KMS-11 (cell line): ENCODE data around the gene SLC1A4.

Experiments used
- H2AFZ ChIP-seq: fragments of 200-600 bp; sonication (generic); 2 replicates; pipeline ENCODE4 v1.6.1; 2016; ENCODE audit warnings: antibody characterized with exemption, mixed run types, low read depth
- H3K27ac ChIP-seq: fragments of 200-600 bp; sonication (generic); 2 replicates; pipeline ENCODE4 v1.6.1; 2016; ENCODE audit warnings: mild to moderate bottlenecking, mixed run types
- H3K27me3 ChIP-seq: fragments of 200-600 bp; sonication (generic); 2 replicates; pipeline ENCODE4 v1.6.1; 2017; ENCODE audit warnings: mild to moderate bottlenecking, low read depth, mixed run types, moderate library complexity; ENCODE audit not compliant: insufficient read depth
- H3K36me3 ChIP-seq: fragments of 200-600 bp; sonication (generic); 2 replicates; pipeline ENCODE4 v1.6.1; 2017; ENCODE audit warnings: mild to moderate bottlenecking, mixed run types; ENCODE audit not compliant: insufficient read depth
- H3K4me1 ChIP-seq: fragments of 200-600 bp; sonication (generic); 2 replicates; pipeline ENCODE4 v1.6.1; 2016; ENCODE audit warnings: mild to moderate bottlenecking, low read depth, mixed run types; ENCODE audit not compliant: poor library complexity, severe bottlenecking
- H3K4me2 ChIP-seq: fragments of 200-600 bp; sonication (generic); 2 replicates; pipeline ENCODE4 v1.7.0; 2016; ENCODE audit warnings: mild to moderate bottlenecking, mixed run types
- H3K4me3 ChIP-seq: fragments of 200-600 bp; sonication (generic); IDR thresholded peaks from 2 replicates; pipeline ENCODE4 v1.6.1; 2017; ENCODE audit warnings: low read depth, low read length, mixed read lengths; ENCODE audit not compliant: insufficient read depth
- H3K79me2 ChIP-seq: fragments of 200-600 bp; sonication (generic); 2 replicates; pipeline ENCODE4 v1.6.1; 2016; ENCODE audit warnings: low read depth, mixed run types; ENCODE audit not compliant: insufficient read depth
- H3K9ac ChIP-seq: fragments of 200-600 bp; sonication (generic); 2 replicates; pipeline ENCODE4 v1.6.1; 2016; ENCODE audit warnings: mild to moderate bottlenecking, mixed run types
- H4K20me1 ChIP-seq: fragments of 200-600 bp; sonication (generic); 2 replicates; pipeline ENCODE4 v1.6.1; 2016; ENCODE audit warnings: mild to moderate bottlenecking, mixed run types; ENCODE audit not compliant: insufficient read depth
- CTCF ChIP-seq: fragments of 200-600 bp; sonication (generic); conservative IDR thresholded peaks from 2 replicates; pipeline ENCODE4 v1.6.1; 2017; ENCODE audit warnings: low read depth, mild to moderate bottlenecking, antibody characterized with exemption, low read length, moderate library complexity, mixed read lengths

The SLC1A4 gene

GRCh38 chr2:64989126-64989981 lies at the start of gene SLC1A4:
TSS of gene SLC1A4 (plus strand) at chr2:64989399. CDS start at chr2:64989644, 245 bp downstream.
- Histone ChIP-seq H3K27ac (peak within 1 kb of the TSS; percentile 81), H3K36me3 (no peaks in the 10 kb centered on the region), H3K79me2 (peaks cover 28% of the 10 kb centered on the region; the same call in 1 of the 2 replicates), H3K27me3 (no peaks in the 10 kb centered on the region), H4K20me1 (no peaks in the 10 kb centered on the region; the same call in 1 of the 2 replicates), H3K4me1 (peaks cover 48% of the 10 kb centered on the region), H2AFZ (peak within 1 kb of the TSS; percentile 78), H3K4me2 (peak within 1 kb of the TSS; percentile 94), H3K4me3 (peak within 1 kb of the TSS; percentile 70), H3K9ac (peak within 1 kb of the TSS; percentile 91)
- no peak for TF ChIP-seq CTCF

- H3K9ac ChIP-seq: no peak overlapping the region
- H3K27me3 ChIP-seq: no peaks in the 10 kb centered on the region
- no peak overlapping the region for H3K27ac ChIP-seq
- H3K79me2 ChIP-seq: peaks cover 7% of the 10 kb centered on the region; the same call in 1 of the 2 replicates
- TF ChIP-seq CTCF: no peak
- H4K20me1 ChIP-seq: no peaks in the 10 kb centered on the region
- no peak overlapping the region for H3K4me3 ChIP-seq
- H3K4me2 ChIP-seq: no peak overlapping the region; the same call in 1 of the 2 replicates
- no peak overlapping the region for H2AFZ ChIP-seq
- H3K4me1 ChIP-seq: peaks cover 75% of the 10 kb centered on the region
- H3K36me3 ChIP-seq: no peaks in the 10 kb centered on the region
Observed at GRCh38 chr2:64941143-64941542, 48.1 kb upstream of the SLC1A4 start.

- no peak overlapping the region for H3K27ac ChIP-seq
- peaks cover 75% of the 10 kb centered on the region for H3K4me1 ChIP-seq
- 0 out of 2 replicates have a peak, but pooled peaks cover under 1% of the 10 kb centered on the region for H3K79me2 ChIP-seq
- H3K4me2 ChIP-seq: no peak overlapping the region
- no peak for TF ChIP-seq CTCF
- no peaks in the 10 kb centered on the region for H3K36me3 ChIP-seq
- H4K20me1 ChIP-seq: no peaks in the 10 kb centered on the region
- no peak overlapping the region for H2AFZ ChIP-seq
- no peak overlapping the region for H3K9ac ChIP-seq
- H3K4me3 ChIP-seq: no peak overlapping the region
- no peaks in the 10 kb centered on the region for H3K27me3 ChIP-seq
Observed at GRCh38 chr2:64941801-64942200, 47.4 kb upstream of the SLC1A4 start.

- Histone ChIP-seq H3K79me2 (no peaks in the 10 kb centered on the region), H3K4me2 (no peak overlapping the region), H3K9ac (no peak overlapping the region), H3K27me3 (no peaks in the 10 kb centered on the region), H4K20me1 (no peaks in the 10 kb centered on the region), H3K36me3 (no peaks in the 10 kb centered on the region), H3K27ac (no peak overlapping the region), H3K4me3 (no peak overlapping the region), H2AFZ (no peak overlapping the region), H3K4me1 (peaks cover 75% of the 10 kb centered on the region)
- TF ChIP-seq CTCF: no peak
Observed at GRCh38 chr2:64942693-64943092, 46.5 kb upstream of the SLC1A4 start.
